Globus pallidus (tissue), 1 donor: ENCODE results near the gene HYLS1.

Experiments used
- DNase-seq: peaks from one replicate; pipeline ENCODE4 v3.0.0-alpha.2; 2015; ENCODE audit warnings: low spot score

The HYLS1 gene

GRCh38 chr11:125934473-125934872 lies 47.0 kb downstream of the HYLS1 start:
- no peak for DNase-seq

GRCh38 chr11:125935056-125935455 lies 47.6 kb downstream of the HYLS1 start:
- no peak for DNase-seq

GRCh38 chr11:125935618-125936199 lies 48.2 kb downstream of the HYLS1 start:
- no peak for DNase-seq

- DNase-seq: no peak
These were observed 51.0 kb downstream of the HYLS1 start for GRCh38 chr11:125938418-125938817.

- no peak for DNase-seq
These were observed 51.6 kb downstream of the HYLS1 start for GRCh38 chr11:125939081-125939521.

- no peak for DNase-seq
These were observed 52.7 kb downstream of the HYLS1 start for GRCh38 chr11:125940145-125940544.

- DNase-seq: no peak
These were observed 53.8 kb downstream of the HYLS1 start for GRCh38 chr11:125941267-125941618.

- no peak for DNase-seq
These were observed 54.4 kb downstream of the HYLS1 start for GRCh38 chr11:125941619-125942611.

- no peak for DNase-seq
These were observed 55.4 kb downstream of the HYLS1 start for GRCh38 chr11:125942771-125943428.

GRCh38 chr11:125943661-125944349 lies 56.3 kb downstream of the HYLS1 start:
- DNase-seq: no peak

- no peak for DNase-seq
These were observed 57.0 kb downstream of the HYLS1 start for GRCh38 chr11:125944350-125945010.

GRCh38 chr11:125945011-125945796 lies 57.7 kb downstream of the HYLS1 start:
- no peak for DNase-seq

GRCh38 chr11:125945797-125946520 lies 58.5 kb downstream of the HYLS1 start, which contains the start of gene VSIG10L2:
Gene VSIG10L2 (plus strand): TSS chr11:125946044. CDS start chr11:125946056, 12 bp downstream.
- no peak for DNase-seq

GRCh38 chr11:125946712-125947418 lies 59.4 kb downstream of the HYLS1 start:
- DNase-seq: no peak

GRCh38 chr11:125947419-125948277 lies 60.2 kb downstream of the HYLS1 start:
- DNase-seq: no peak

GRCh38 chr11:125948278-125949051 lies 61.0 kb downstream of the HYLS1 start:
- DNase-seq: no peak
